SU-DHL-6 (cell line): ENCODE measurements around the gene MYBBP1A.

ENCODE experiments used
- H2AFZ ChIP-seq: fragments of 200-600 bp; sonication (generic); 2 replicates; pipeline ENCODE4 v1.6.1; 2014; ENCODE audit warnings: low read depth, mild to moderate bottlenecking, moderate library complexity, mixed read lengths, antibody characterized with exemption, low read length; ENCODE audit not compliant: severe bottlenecking
- H3F3A ChIP-seq: fragments of 200-600 bp; shearing (Covaris generic); 2 replicates; pipeline ENCODE4 v1.6.0; 2016; ENCODE audit warnings: antibody characterized with exemption, mild to moderate bottlenecking; ENCODE audit not compliant: insufficient read depth
- H3K27ac ChIP-seq: fragments of 200-600 bp; sonication (generic); 2 replicates; pipeline ENCODE4 v1.5.1; 2016; ENCODE audit warnings: low read depth, mild to moderate bottlenecking, low read length, moderate library complexity, mixed read lengths
- H3K27me3 ChIP-seq: fragments of 200-600 bp; sonication (generic), shearing (Covaris generic); 2 replicates; pipeline ENCODE4 v1.6.0; 2014; ENCODE audit warnings: mild to moderate bottlenecking, low read length
- H3K36me3 ChIP-seq: fragments of 200-600 bp; sonication (generic); 2 replicates; pipeline ENCODE4 v1.6.1; 2014; ENCODE audit warnings: mild to moderate bottlenecking, low read length, mixed read lengths
- H3K4me2 ChIP-seq: fragments of 300-600, 200-600 bp; shearing (Covaris generic), sonication (generic); 2 replicates; pipeline ENCODE4 v1.6.0; 2014; ENCODE audit warnings: low read length, low read depth, mild to moderate bottlenecking; ENCODE audit not compliant: poor library complexity, severe bottlenecking
- H3K4me3 ChIP-seq: fragments of 200-600 bp; sonication (generic); 2 replicates; pipeline ENCODE4 v1.5.1; 2014; ENCODE audit warnings: antibody characterized with exemption, low read length, mild to moderate bottlenecking, mixed read lengths; ENCODE audit not compliant: insufficient read depth, poor library complexity, severe bottlenecking
- H3K79me2 ChIP-seq: fragments of 200-600 bp; sonication (generic); 2 replicates; pipeline ENCODE4 v1.6.1; 2014; ENCODE audit warnings: mild to moderate bottlenecking, low read length, moderate library complexity; ENCODE audit not compliant: insufficient read depth
- H3K9ac ChIP-seq: fragments of 200-600 bp; sonication (generic); 2 replicates; pipeline ENCODE4 v1.7.0; 2014; ENCODE audit warnings: mild to moderate bottlenecking, low read length
- H3K9me2 ChIP-seq: fragments of 200-600 bp; sonication (generic); replicated peaks from 2 replicates; pipeline ENCODE4 v1.6.1; 2014; ENCODE audit warnings: low read length; ENCODE audit not compliant: insufficient read depth
- H3K9me3 ChIP-seq: fragments of 200-600 bp; sonication (generic); 2 replicates; pipeline ENCODE4 v1.6.1; 2014; ENCODE audit warnings: low read length, mixed read lengths; ENCODE audit not compliant: insufficient read depth
- H4K20me1 ChIP-seq: fragments of 200-600 bp; sonication (generic); 2 replicates; pipeline ENCODE4 v1.6.1; 2014; ENCODE audit warnings: low read depth, mild to moderate bottlenecking, antibody characterized with exemption, low read length, moderate library complexity, mixed read lengths
- EZH2phosphoT487 ChIP-seq: fragments of 200-600 bp; sonication (generic), shearing (Covaris generic); conservative IDR thresholded peaks from 2 replicates; pipeline ENCODE4 v1.6.1; 2018; ENCODE audit warnings: mild to moderate bottlenecking, antibody characterized with exemption, low read length, moderate library complexity, mixed read lengths
- TF ChIP-seq, protein P1 (sequence below): fragments of 200-600 bp; sonication (generic); IDR thresholded peaks from one replicate; pipeline ENCODE4 v1.5.1; 2017; ENCODE audit warnings: antibody characterized with exemption, mild to moderate bottlenecking, low read length, moderate library complexity; ENCODE audit not compliant: insufficient read depth, poor library complexity, severe bottlenecking

Gene MYBBP1A

DNA sequence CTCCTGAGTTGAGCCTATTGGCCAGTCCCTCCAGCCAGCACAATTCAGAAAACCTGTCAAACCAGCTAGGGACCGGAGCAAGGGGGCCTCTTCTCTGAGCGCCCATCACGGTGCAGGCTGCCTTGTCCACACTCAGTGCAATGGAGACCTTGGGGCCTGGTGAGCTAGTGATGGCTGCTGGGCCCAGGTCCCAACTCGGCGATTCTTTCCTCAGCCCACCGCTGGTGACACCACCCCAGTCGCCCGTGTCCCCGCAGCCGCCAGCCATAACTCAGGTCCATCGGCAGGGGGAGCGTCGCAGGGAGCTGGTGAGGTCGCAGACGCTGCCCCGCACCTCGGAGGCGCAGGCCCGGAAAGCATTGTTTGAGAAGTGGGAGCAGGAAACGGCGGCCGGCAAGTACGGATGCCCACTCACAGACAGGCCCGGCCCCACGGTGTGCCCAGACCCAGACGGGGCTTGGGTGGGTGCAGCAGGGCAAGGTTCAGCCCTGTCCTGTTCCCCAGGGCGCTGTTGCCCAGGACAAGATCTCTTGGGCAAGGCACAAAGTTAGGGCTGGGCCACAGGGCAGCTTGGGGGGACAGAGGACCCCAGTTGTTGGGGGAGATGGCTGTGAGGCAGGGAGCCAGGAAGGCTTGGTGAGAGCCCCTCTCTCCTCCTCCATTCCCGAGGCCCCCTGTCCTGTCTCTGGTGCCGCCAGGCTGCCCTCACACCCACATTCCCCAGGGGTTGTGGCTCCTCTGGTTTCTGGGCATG is 39.9 kb upstream of the MYBBP1A start:
- H3K4me2 ChIP-seq: no peak overlapping the region
- H3K27me3 ChIP-seq: no peaks in the 10 kb centered on the region
- no peaks in the 10 kb centered on the region for H4K20me1 ChIP-seq
- H3K9ac ChIP-seq: no peak overlapping the region
- no peaks in the 10 kb centered on the region for H3K79me2 ChIP-seq
- no peaks in the 10 kb centered on the region for H3K9me2 ChIP-seq
- H2AFZ ChIP-seq: no peak overlapping the region
- no peaks in the 10 kb centered on the region for H3K9me3 ChIP-seq
- H3F3A ChIP-seq: no peaks in the 10 kb centered on the region
- no peak overlapping the region for H3K4me3 ChIP-seq
- H3K36me3 ChIP-seq: no peaks in the 10 kb centered on the region
- no peak overlapping the region for H3K27ac ChIP-seq
- TF ChIP-seq, protein P1, sequence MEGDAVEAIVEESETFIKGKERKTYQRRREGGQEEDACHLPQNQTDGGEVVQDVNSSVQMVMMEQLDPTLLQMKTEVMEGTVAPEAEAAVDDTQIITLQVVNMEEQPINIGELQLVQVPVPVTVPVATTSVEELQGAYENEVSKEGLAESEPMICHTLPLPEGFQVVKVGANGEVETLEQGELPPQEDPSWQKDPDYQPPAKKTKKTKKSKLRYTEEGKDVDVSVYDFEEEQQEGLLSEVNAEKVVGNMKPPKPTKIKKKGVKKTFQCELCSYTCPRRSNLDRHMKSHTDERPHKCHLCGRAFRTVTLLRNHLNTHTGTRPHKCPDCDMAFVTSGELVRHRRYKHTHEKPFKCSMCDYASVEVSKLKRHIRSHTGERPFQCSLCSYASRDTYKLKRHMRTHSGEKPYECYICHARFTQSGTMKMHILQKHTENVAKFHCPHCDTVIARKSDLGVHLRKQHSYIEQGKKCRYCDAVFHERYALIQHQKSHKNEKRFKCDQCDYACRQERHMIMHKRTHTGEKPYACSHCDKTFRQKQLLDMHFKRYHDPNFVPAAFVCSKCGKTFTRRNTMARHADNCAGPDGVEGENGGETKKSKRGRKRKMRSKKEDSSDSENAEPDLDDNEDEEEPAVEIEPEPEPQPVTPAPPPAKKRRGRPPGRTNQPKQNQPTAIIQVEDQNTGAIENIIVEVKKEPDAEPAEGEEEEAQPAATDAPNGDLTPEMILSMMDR: no peak
- TF ChIP-seq EZH2phosphoT487: no peak

DNA sequence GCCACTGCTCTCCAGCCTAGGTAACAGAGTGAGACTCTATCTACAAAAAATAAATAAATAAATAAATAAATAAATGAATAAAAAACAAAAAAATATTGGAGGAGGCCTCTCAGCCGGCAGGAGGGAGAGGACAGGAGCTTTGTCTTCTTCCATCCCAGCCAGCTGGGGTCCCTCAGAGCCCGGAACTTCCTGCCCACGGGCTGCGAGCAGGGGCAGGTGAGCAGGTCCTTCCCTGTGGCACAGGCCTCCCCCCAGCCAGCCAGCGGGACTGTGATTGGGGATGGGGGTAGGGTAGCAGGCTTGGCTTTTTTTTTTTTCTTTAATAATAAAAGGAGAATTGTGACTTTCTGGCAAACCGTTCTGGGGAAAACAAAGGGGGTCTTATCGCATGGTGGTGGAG is 39.2 kb upstream of the MYBBP1A start:
- no peak overlapping the region for H3K4me2 ChIP-seq
- H4K20me1 ChIP-seq: no peaks in the 10 kb centered on the region
- no peak overlapping the region for H3K4me3 ChIP-seq
- H3K27ac ChIP-seq: no peak overlapping the region
- no peaks in the 10 kb centered on the region for H3K36me3 ChIP-seq
- no peaks in the 10 kb centered on the region for H3F3A ChIP-seq
- no peaks in the 10 kb centered on the region for H3K9me2 ChIP-seq
- H3K9ac ChIP-seq: no peak overlapping the region
- H3K9me3 ChIP-seq: no peaks in the 10 kb centered on the region
- no peaks in the 10 kb centered on the region for H3K79me2 ChIP-seq
- TF ChIP-seq EZH2phosphoT487: no peak
- TF ChIP-seq, protein P1: no peak
- no peaks in the 10 kb centered on the region for H3K27me3 ChIP-seq
- H2AFZ ChIP-seq: no peak overlapping the region

DNA sequence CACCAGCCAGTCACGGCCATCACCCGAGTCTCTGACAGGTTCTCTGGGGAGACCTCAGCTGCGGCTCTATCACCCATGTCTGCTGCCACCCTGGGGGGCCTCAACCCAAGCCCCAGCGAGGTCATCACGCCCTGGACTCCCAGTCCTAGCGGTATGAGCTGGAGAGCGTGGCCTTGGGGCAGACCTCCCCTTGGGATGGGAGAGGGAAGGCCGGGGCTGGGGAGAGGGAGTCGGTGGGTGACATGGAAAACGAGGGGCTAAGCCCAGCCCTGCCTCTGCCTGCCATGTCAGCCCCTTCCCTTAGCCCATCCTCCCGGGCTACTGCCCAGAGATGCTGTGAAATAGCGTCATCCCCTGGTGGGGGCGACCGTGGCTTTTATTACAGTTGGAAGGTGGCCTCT is 37.8 kb upstream of the MYBBP1A start:
- Histone ChIP-seq H3K4me3 (no peak overlapping the region), H3F3A (no peaks in the 10 kb centered on the region), H3K27me3 (no peaks in the 10 kb centered on the region), H3K27ac (no peak overlapping the region), H3K9me2 (no peaks in the 10 kb centered on the region), H3K9me3 (no peaks in the 10 kb centered on the region), H3K36me3 (no peaks in the 10 kb centered on the region), H3K79me2 (no peaks in the 10 kb centered on the region), H3K9ac (no peak overlapping the region), H4K20me1 (no peaks in the 10 kb centered on the region), H3K4me2 (no peak overlapping the region), H2AFZ (no peak overlapping the region)
- TF ChIP-seq, protein P1: no peak
- TF ChIP-seq EZH2phosphoT487: no peak
